SK-N-SH treated with all-trans-retinoic acid at 6 μM for 48 hours (cell line): Measurements from ENCODE around the gene SLC35B2.

Source experiments
- ISL1 ChIP-seq: fragments of 250-450 bp; sonication (Bioruptor Pico); IDR thresholded peaks from 2 replicates; pipeline ENCODE4 v2.1.2; 2022; ENCODE audit warnings: mild to moderate bottlenecking, moderate library complexity
- ZC3H10 ChIP-seq: fragments of 250-450 bp; sonication (Bioruptor Pico); IDR thresholded peaks from 2 replicates; pipeline ENCODE4 v1.5.1; 2021; ENCODE audit warnings: mild to moderate bottlenecking, moderate library complexity
- TF ChIP-seq, protein P1 (sequence below): fragments of 250-450 bp; sonication (Bioruptor Pico); IDR thresholded peaks from 2 replicates; pipeline ENCODE4 v1.5.1; 2021; ENCODE audit warnings: mild to moderate bottlenecking, moderate library complexity
- TF ChIP-seq, protein P2 (sequence below): fragments of 250-450 bp; sonication (Bioruptor Pico); IDR thresholded peaks from 2 replicates; pipeline ENCODE4 v1.5.1; 2020; ENCODE audit warnings: low read depth, mild to moderate bottlenecking, moderate library complexity

DNA sequence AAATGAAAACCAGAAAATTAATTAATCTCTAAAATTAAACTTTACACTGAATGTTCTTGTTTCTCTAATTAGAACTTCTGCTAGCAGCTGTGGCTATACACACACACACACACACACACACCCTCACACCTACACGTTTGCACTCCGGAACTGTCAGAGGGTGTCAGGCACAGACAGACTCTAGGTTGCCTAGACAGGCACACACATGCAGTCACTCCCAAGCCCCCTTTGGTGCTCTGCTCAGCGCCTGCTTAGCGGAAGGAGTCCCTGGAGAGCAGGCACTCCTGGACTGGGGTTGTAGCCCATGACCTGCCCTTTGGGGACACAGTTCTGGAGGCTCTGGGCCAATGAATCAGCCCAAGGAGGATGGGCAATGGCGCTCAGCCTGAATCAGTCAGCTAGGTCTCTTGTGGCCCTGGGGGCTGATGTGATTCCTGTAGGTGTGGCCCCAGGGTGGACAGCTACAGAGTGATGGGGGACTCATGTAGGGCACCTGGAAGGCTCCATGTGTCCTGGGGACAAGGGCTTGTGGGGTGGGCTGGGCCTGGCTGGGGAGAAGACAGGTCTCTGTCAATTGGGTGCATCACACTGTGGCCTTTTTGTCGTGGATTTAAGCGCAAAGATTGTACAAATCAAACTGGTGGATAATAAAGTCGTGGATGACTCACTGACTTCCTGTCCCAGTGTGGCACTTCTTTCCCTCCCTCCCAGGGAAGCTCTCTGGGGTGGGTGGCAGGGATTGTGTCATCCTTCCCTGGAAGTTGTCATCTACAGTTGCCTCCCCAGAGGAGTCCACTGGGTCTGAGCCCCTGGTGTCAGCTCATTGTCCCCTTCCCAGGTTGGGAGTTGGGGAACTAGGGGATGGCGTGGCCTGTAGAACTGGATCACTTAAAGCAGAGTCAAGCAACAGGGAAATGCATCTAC is 21.7 kb upstream of the SLC35B2 start:
- TF ChIP-seq, protein P1, sequence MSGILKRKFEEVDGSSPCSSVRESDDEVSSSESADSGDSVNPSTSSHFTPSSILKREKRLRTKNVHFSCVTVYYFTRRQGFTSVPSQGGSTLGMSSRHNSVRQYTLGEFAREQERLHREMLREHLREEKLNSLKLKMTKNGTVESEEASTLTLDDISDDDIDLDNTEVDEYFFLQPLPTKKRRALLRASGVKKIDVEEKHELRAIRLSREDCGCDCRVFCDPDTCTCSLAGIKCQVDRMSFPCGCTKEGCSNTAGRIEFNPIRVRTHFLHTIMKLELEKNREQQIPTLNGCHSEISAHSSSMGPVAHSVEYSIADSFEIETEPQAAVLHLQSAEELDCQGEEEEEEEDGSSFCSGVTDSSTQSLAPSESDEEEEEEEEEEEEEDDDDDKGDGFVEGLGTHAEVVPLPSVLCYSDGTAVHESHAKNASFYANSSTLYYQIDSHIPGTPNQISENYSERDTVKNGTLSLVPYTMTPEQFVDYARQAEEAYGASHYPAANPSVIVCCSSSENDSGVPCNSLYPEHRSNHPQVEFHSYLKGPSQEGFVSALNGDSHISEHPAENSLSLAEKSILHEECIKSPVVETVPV (CRISPR knock-in tag): no peak
- TF ChIP-seq ZC3H10 (CRISPR knock-in tag) (no peak), ISL1 (CRISPR knock-in tag) (no peak)
- TF ChIP-seq, protein P2, sequence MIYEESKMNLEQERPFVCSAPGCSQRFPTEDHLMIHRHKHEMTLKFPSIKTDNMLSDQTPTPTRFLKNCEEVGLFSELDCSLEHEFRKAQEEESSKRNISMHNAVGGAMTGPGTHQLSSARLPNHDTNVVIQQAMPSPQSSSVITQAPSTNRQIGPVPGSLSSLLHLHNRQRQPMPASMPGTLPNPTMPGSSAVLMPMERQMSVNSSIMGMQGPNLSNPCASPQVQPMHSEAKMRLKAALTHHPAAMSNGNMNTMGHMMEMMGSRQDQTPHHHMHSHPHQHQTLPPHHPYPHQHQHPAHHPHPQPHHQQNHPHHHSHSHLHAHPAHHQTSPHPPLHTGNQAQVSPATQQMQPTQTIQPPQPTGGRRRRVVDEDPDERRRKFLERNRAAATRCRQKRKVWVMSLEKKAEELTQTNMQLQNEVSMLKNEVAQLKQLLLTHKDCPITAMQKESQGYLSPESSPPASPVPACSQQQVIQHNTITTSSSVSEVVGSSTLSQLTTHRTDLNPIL: no peak
